Measurements from ENCODE around the gene TMEM186.

GRCh38 chr16:8760021-8760420 is 37.4 kb downstream of the TMEM186 start:
- no peak for TF ChIP-seq CTCF (IDR thresholded peaks at IDR 0.05)
- no peak for TF ChIP-seq POLR2A (IDR thresholded peaks at IDR 0.05)
